Neuronal stem cell (in vitro differentiated cells): ENCODE data around the gene RAB1A.

Source experiments
- DNase-seq: peaks from one replicate; pipeline ENCODE4 v3.0.0-alpha.2; 2013; ENCODE audit warnings: low spot score
- H2AFZ ChIP-seq: one replicate; pipeline ENCODE4 v1.6.1; 2013; ENCODE audit warnings: mild to moderate bottlenecking, low read length, inconsistent platforms
- H2AK5ac ChIP-seq: 2 replicates; pipeline ENCODE4 v1.6.1; 2013; ENCODE audit warnings: low read depth, mild to moderate bottlenecking, inconsistent platforms, low read length, moderate library complexity, mixed read lengths
- H2BK120ac ChIP-seq: 2 replicates; pipeline ENCODE4 v1.6.1; 2013; ENCODE audit warnings: low read depth, mild to moderate bottlenecking, inconsistent platforms, low read length, moderate library complexity, mixed read lengths
- H2BK12ac ChIP-seq: one replicate; pipeline ENCODE4 v1.6.1; 2013; ENCODE audit warnings: low read length, inconsistent platforms
- H2BK15ac ChIP-seq: 2 replicates; pipeline ENCODE4 v1.6.1; 2013; ENCODE audit warnings: mild to moderate bottlenecking, low read length, inconsistent platforms, mixed read lengths
- H2BK5ac ChIP-seq: one replicate; pipeline ENCODE4 v1.6.1; 2013; ENCODE audit warnings: inconsistent platforms, mild to moderate bottlenecking, low read length, moderate library complexity
- H3K14ac ChIP-seq: one replicate; pipeline ENCODE4 v1.6.1; 2013; ENCODE audit warnings: low read length, inconsistent platforms
- H3K18ac ChIP-seq: 2 replicates; pipeline ENCODE4 v1.6.1; 2013; ENCODE audit warnings: low read length, inconsistent platforms
- H3K23ac ChIP-seq: 2 replicates; pipeline ENCODE4 v1.6.1; 2013; ENCODE audit warnings: low read depth, mild to moderate bottlenecking, mixed read lengths, low read length, inconsistent platforms; ENCODE audit not compliant: poor library complexity
- H3K27ac ChIP-seq: replicated peaks from 3 replicates; pipeline ENCODE4 v1.5.1; 2013; ENCODE audit warnings: low read length, inconsistent platforms
- H3K27me3 ChIP-seq, 3 experiments: 2 replicates each; pipeline ENCODE4 v1.6.1; 2013; ENCODE audit warnings: low read length in 3 of 3, mild to moderate bottlenecking in 2 of 3, inconsistent platforms in 1 of 3, low read depth in 1 of 3, mixed read lengths in 1 of 3, moderate library complexity in 1 of 3; ENCODE audit not compliant: control insufficient read depth in 3 of 3, insufficient read depth in 3 of 3
- H3K36me3 ChIP-seq, 2 donors: replicated peaks in 1 of 2; 2 replicates each; pipeline ENCODE4 v1.6.1; 2013; ENCODE audit warnings: low read length in 2 of 2; ENCODE audit not compliant: control insufficient read depth in 2 of 2, insufficient read depth in 2 of 2
- H3K4ac ChIP-seq: 2 replicates; pipeline ENCODE4 v1.6.1; 2013; ENCODE audit warnings: inconsistent platforms, mild to moderate bottlenecking, low read length, moderate library complexity
- H3K4me1 ChIP-seq, 2 donors: 1 replicate in 1 of 2; 2 replicates in 1 of 2; pipeline ENCODE4 v1.6.1; 2013; ENCODE audit warnings: low read length in 2 of 2, low read depth in 1 of 2; ENCODE audit not compliant: control insufficient read depth in 2 of 2, insufficient read depth in 1 of 2
- H3K4me2 ChIP-seq: one replicate; pipeline ENCODE4 v1.6.1; 2013; ENCODE audit warnings: mild to moderate bottlenecking, low read length, inconsistent platforms; ENCODE audit not compliant: insufficient read depth, poor library complexity, severe bottlenecking
- H3K4me3 ChIP-seq, 2 donors: 2 replicates each; pipeline ENCODE4 v1.5.1; 2013; ENCODE audit warnings: low read length in 2 of 2, mild to moderate bottlenecking in 2 of 2, inconsistent platforms in 1 of 2, moderate library complexity in 1 of 2
- H3K79me1 ChIP-seq: one replicate; pipeline ENCODE4 v1.6.1; 2013; ENCODE audit warnings: low read depth, mild to moderate bottlenecking, inconsistent platforms, low read length, moderate library complexity
- H3K9ac ChIP-seq: one replicate; pipeline ENCODE4 v1.6.1; 2013; ENCODE audit warnings: mild to moderate bottlenecking, low read depth, low read length, inconsistent platforms; ENCODE audit not compliant: poor library complexity
- H3K9me3 ChIP-seq, 2 donors: replicated peaks in 1 of 2; 2 replicates each; pipeline versions ENCODE3 to v1.6.1; 2013; ENCODE audit warnings: low read length in 2 of 2, mild to moderate bottlenecking in 2 of 2, inconsistent platforms in 1 of 2, low read depth in 1 of 2, mixed read lengths in 1 of 2, moderate library complexity in 1 of 2; ENCODE audit not compliant: control insufficient read depth in 2 of 2, insufficient read depth in 1 of 2
- H4K8ac ChIP-seq: one replicate; pipeline ENCODE4 v1.6.1; 2013; ENCODE audit warnings: low read depth, mild to moderate bottlenecking, inconsistent platforms, low read length, moderate library complexity
- H4K91ac ChIP-seq: one replicate; pipeline ENCODE4 v1.6.1; 2013; ENCODE audit warnings: low read length, low read depth, mild to moderate bottlenecking, inconsistent platforms; ENCODE audit not compliant: poor library complexity
- WGBS, 2 donors: extraction: QIAGEN DNeasy Blood & Tissue Kit; methylation state at CpG; one replicate each; pipeline ENCODE4 v1.1.7; 2013; ENCODE audit warnings: missing lambda C conversion rate in 2 of 2, mixed read lengths in 1 of 2; ENCODE audit not compliant: insufficient read length in 2 of 2, insufficient replicate concordance in 1 of 2; ENCODE audit errors: extremely low coverage in 2 of 2; 5-methylcytosine and 5-hydroxymethylcytosine counted together

RAB1A gene

GRCh38 chr2:65098741-65099140 lies 31.2 kb downstream of the RAB1A start:
- Histone ChIP-seq H3K18ac (no peak overlapping the region), H3K14ac (no peak overlapping the region), H3K27ac (no peak overlapping the region), H2BK5ac (no peak overlapping the region), H3K79me1 (no peaks in the 10 kb centered on the region), H3K23ac (no peak overlapping the region), H3K4ac (no peak overlapping the region), H2AK5ac (no peak overlapping the region), H3K9ac (no peak overlapping the region), H3K4me3 (no peak overlapping the region), H3K9me3 (no peaks in the 10 kb centered on the region), H4K91ac (no peak overlapping the region), H2AFZ (no peak overlapping the region), H3K36me3 (peaks cover 7 to 89% of the 10 kb centered on the region in 2 donors), H2BK12ac (no peak overlapping the region), H4K8ac (no peak overlapping the region), H2BK120ac (no peak overlapping the region), H3K4me2 (no peak overlapping the region), H2BK15ac (no peak overlapping the region), H3K4me1 (no peaks in the 10 kb centered on the region), H3K27me3 (no peaks in the 10 kb centered on the region)
- no peak for DNase-seq
- WGBS, 2 donors, result no CpG with 5 or more reads among the region's 5 CpGs

GRCh38 chr2:65097844-65098243 lies 32.1 kb downstream of the RAB1A start:
- no peaks in the 10 kb centered on the region for H3K79me1 ChIP-seq
- H2AFZ ChIP-seq, result no peak overlapping the region
- no peak overlapping the region for H2BK5ac ChIP-seq
- no peak overlapping the region for H3K14ac ChIP-seq
- no peak overlapping the region for H4K91ac ChIP-seq
- H3K9ac ChIP-seq, result no peak overlapping the region
- H2AK5ac ChIP-seq, result no peak overlapping the region
- no peaks in the 10 kb centered on the region for H3K4me1 ChIP-seq
- H2BK15ac ChIP-seq, result no peak overlapping the region
- no peak overlapping the region for H2BK120ac ChIP-seq
- WGBS, 2 donors, result no CpG with 5 or more reads among the region's 1 CpG
- H4K8ac ChIP-seq, result no peak overlapping the region
- DNase-seq, result no peak
- no peak overlapping the region for H3K4me3 ChIP-seq
- peaks cover 6 to 89% of the 10 kb centered on the region in 2 donors for H3K36me3 ChIP-seq
- no peak overlapping the region for H3K23ac ChIP-seq
- no peak overlapping the region for H3K27ac ChIP-seq
- H3K4ac ChIP-seq, result no peak overlapping the region
- H3K27me3 ChIP-seq, result no peaks in the 10 kb centered on the region
- no peak overlapping the region for H3K18ac ChIP-seq
- H3K9me3 ChIP-seq, result no peaks in the 10 kb centered on the region
- H3K4me2 ChIP-seq, result no peak overlapping the region
- no peak overlapping the region for H2BK12ac ChIP-seq

GRCh38 chr2:65096948-65097347 lies 33.0 kb downstream of the RAB1A start:
- no peak overlapping the region for H3K4me3 ChIP-seq
- no peak overlapping the region for H4K91ac ChIP-seq
- H3K14ac ChIP-seq, result no peak overlapping the region
- H3K4ac ChIP-seq, result no peak overlapping the region
- H2BK15ac ChIP-seq, result no peak overlapping the region
- H3K9me3 ChIP-seq, result no peaks in the 10 kb centered on the region
- H2AFZ ChIP-seq, result no peak overlapping the region
- no peak overlapping the region for H4K8ac ChIP-seq
- H3K9ac ChIP-seq, result no peak overlapping the region
- H2BK12ac ChIP-seq, result no peak overlapping the region
- no peak overlapping the region for H3K23ac ChIP-seq
- H3K18ac ChIP-seq, result no peak overlapping the region
- no peak overlapping the region for H2AK5ac ChIP-seq
- no peak overlapping the region for H2BK5ac ChIP-seq
- peaks cover 9 to 89% of the 10 kb centered on the region in 2 donors for H3K36me3 ChIP-seq
- H3K4me1 ChIP-seq, result no peaks in the 10 kb centered on the region
- no CpG with 5 or more reads among the region's 1 CpG for WGBS, 2 donors
- no peak overlapping the region for H3K27ac ChIP-seq
- H3K27me3 ChIP-seq, result no peaks in the 10 kb centered on the region
- peaks cover under 1% of the 10 kb centered on the region for H3K79me1 ChIP-seq
- no peak for DNase-seq
- no peak overlapping the region for H3K4me2 ChIP-seq
- no peak overlapping the region for H2BK120ac ChIP-seq

GRCh38 chr2:65093211-65093610 lies 36.7 kb downstream of the RAB1A start:
- peaks cover 1% of the 10 kb centered on the region for H3K79me1 ChIP-seq
- H3K14ac ChIP-seq, result no peak overlapping the region
- no peaks in the 10 kb centered on the region for H3K9me3 ChIP-seq
- H3K4ac ChIP-seq, result no peak overlapping the region
- no peak overlapping the region for H2AFZ ChIP-seq
- no peak overlapping the region for H3K23ac ChIP-seq
- no peak overlapping the region for H3K18ac ChIP-seq
- no peak overlapping the region for H2BK12ac ChIP-seq
- no peak for DNase-seq
- H4K91ac ChIP-seq, result no peak overlapping the region
- H3K9ac ChIP-seq, result no peak overlapping the region
- no peak overlapping the region for H3K27ac ChIP-seq
- no peak overlapping the region for H2BK120ac ChIP-seq
- no peak overlapping the region for H2BK15ac ChIP-seq
- H2BK5ac ChIP-seq, result no peak overlapping the region
- H3K27me3 ChIP-seq, result no peaks in the 10 kb centered on the region
- no peak overlapping the region for H3K4me2 ChIP-seq
- H3K4me3 ChIP-seq, result no peak overlapping the region
- no peak overlapping the region for H2AK5ac ChIP-seq
- H3K4me1 ChIP-seq, result no peaks in the 10 kb centered on the region
- H4K8ac ChIP-seq, result no peak overlapping the region
- peaks cover 7 to 93% of the 10 kb centered on the region in 2 donors for H3K36me3 ChIP-seq
